Progenitor cell of endocrine pancreas (in vitro differentiated cells): ENCODE data around the gene TYMP. TPM values are rescaled to one million over a fixed set of nuclear protein-coding genes. Genes with fewer than 3 reads are reported as not detected.
A peak's percentile ranks its signal among the peaks of the same experiment; 100 is the strongest.

ENCODE experiments used
- DNase-seq: peaks from one replicate; pipeline ENCODE4 v3.0.0; 2021; ENCODE audit warnings: low spot score; ENCODE audit not compliant: unreplicated experiment
- H3K27ac Mint-ChIP-seq: 2 replicates; pipeline ENCODE4 v1.8.0; 2021; ENCODE audit warnings: mild to moderate bottlenecking, moderate library complexity, mixed read lengths
- H3K27me3 Mint-ChIP-seq: 2 replicates; pipeline ENCODE4 v1.8.0; 2021; ENCODE audit warnings: mixed read lengths
- H3K36me3 Mint-ChIP-seq: 2 replicates; pipeline ENCODE4 v1.8.0; 2022; ENCODE audit warnings: mixed read lengths; ENCODE audit not compliant: insufficient read depth
- H3K4me1 Mint-ChIP-seq: 2 replicates; pipeline ENCODE4 v1.8.0; 2021; ENCODE audit warnings: low read depth, mixed read lengths
- H3K4me3 Mint-ChIP-seq: 2 replicates; pipeline ENCODE4 v1.8.0; 2021; ENCODE audit warnings: low read depth, mild to moderate bottlenecking, moderate library complexity, mixed read lengths
- H3K9me3 Mint-ChIP-seq: 2 replicates; pipeline ENCODE4 v1.8.0; 2021; ENCODE audit warnings: low read depth, mixed read lengths
- total RNA-seq: library from RNA; stranded (reverse); gene quantifications from 2 replicates; pipeline ENCODE4 v1.2.1, GENCODE V29; 2021
- TF ChIP-seq, protein P1 (sequence below): fragments of 200-600 bp; sonication (generic); IDR thresholded peaks from one replicate; pipeline ENCODE4 v1.5.0; 2021; ENCODE audit warnings: antibody characterized with exemption, mild to moderate bottlenecking; ENCODE audit not compliant: unreplicated experiment

The TYMP gene
- total RNA-seq, 1 donor from 2014 or later = 1.6 TPM

DNA sequence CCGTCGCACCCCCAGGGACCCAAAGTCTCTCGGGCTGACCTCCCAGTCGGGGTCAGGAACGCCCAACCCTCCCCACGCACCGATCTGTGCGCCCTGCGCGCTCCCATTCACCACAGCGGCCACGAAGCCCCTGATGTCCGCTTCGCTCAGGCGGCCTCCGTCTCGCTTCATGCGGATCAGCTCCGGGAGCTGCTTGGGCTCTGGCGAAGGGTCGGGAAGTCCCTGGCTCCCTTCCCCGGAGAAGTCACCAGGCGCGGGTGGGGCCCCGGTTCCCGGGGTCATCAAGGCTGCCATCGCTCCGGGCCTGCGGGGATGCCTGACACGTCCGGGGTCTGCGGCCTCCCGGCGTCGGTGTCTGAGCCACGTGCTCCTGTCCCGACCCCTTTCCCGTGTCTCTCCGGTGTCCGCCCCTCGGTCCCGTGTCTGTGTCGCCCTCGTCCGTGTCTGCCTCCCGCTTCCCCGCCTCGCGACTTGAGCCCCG lies 356 bp downstream of the TYMP start:
- H3K4me3 Mint-ChIP-seq = no peak overlapping the region
- H3K4me1 Mint-ChIP-seq = peaks cover 19% of the 10 kb centered on the region
- TF ChIP-seq, protein P1, sequence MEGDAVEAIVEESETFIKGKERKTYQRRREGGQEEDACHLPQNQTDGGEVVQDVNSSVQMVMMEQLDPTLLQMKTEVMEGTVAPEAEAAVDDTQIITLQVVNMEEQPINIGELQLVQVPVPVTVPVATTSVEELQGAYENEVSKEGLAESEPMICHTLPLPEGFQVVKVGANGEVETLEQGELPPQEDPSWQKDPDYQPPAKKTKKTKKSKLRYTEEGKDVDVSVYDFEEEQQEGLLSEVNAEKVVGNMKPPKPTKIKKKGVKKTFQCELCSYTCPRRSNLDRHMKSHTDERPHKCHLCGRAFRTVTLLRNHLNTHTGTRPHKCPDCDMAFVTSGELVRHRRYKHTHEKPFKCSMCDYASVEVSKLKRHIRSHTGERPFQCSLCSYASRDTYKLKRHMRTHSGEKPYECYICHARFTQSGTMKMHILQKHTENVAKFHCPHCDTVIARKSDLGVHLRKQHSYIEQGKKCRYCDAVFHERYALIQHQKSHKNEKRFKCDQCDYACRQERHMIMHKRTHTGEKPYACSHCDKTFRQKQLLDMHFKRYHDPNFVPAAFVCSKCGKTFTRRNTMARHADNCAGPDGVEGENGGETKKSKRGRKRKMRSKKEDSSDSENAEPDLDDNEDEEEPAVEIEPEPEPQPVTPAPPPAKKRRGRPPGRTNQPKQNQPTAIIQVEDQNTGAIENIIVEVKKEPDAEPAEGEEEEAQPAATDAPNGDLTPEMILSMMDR = no peak
- H3K27ac Mint-ChIP-seq = no peak overlapping the region
- DNase-seq = no peak
- H3K36me3 Mint-ChIP-seq = peaks cover 3% of the 10 kb centered on the region
- H3K9me3 Mint-ChIP-seq = no peaks in the 10 kb centered on the region
- peaks cover 36% of the 10 kb centered on the region for H3K27me3 Mint-ChIP-seq

DNA sequence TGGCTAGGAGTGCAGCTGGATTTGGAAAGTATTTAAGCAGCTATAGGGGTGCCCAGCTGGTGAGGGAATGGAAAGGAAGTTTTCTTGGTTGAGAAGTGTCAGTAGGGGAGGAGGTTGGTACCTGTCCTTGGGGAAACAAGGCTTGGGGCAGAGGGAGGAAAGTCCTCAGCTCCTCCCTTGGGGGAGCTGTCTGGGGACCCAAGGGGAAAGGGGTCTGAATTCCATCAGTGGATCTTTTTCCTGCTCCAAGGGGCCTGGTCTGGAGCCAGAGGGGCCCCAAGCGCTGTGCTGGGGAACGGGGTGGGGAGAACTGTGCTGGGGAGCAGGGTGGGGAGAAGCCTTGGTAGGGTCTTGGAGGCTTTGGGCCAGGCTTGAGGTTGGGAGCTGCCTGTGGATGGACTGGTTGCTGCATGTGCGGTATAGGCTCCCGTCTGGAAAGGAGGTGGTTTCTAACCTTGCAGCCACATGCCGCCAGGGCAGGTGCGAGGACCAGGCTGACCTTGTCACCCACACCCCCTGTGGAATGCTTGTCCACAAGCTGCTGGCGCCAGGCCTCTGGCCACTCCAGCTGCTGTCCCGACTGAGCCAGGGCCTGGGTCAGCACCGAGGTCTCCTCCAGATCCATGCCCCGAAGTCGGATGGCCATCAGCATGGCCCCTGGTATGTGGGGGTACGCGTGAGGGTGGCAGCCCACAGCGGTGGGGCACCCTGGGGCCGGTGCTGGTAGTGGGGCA lies 963 bp downstream of the TYMP start:
- Mint-ChIP-seq H3K27me3 (peaks cover 31% of the 10 kb centered on the region), H3K27ac (no peak overlapping the region), H3K4me3 (no peak overlapping the region), H3K9me3 (no peaks in the 10 kb centered on the region), H3K36me3 (peaks cover 4% of the 10 kb centered on the region), H3K4me1 (peaks cover 19% of the 10 kb centered on the region)
- DNase-seq = no peak
- TF ChIP-seq, protein P1 = no peak

GRCh38 chr22:50527921-50528681 lies 1.7 kb downstream of the TYMP start:
- no peaks in the 10 kb centered on the region for H3K9me3 Mint-ChIP-seq
- peaks cover 25% of the 10 kb centered on the region for H3K27me3 Mint-ChIP-seq
- peaks cover 15% of the 10 kb centered on the region for H3K4me1 Mint-ChIP-seq
- peak overlapping the region; percentile 52 for H3K27ac Mint-ChIP-seq
- H3K36me3 Mint-ChIP-seq = peaks cover 4% of the 10 kb centered on the region
- DNase-seq = no peak
- H3K4me3 Mint-ChIP-seq = peak overlapping the region; percentile 61
- TF ChIP-seq, protein P1 = no peak

DNA sequence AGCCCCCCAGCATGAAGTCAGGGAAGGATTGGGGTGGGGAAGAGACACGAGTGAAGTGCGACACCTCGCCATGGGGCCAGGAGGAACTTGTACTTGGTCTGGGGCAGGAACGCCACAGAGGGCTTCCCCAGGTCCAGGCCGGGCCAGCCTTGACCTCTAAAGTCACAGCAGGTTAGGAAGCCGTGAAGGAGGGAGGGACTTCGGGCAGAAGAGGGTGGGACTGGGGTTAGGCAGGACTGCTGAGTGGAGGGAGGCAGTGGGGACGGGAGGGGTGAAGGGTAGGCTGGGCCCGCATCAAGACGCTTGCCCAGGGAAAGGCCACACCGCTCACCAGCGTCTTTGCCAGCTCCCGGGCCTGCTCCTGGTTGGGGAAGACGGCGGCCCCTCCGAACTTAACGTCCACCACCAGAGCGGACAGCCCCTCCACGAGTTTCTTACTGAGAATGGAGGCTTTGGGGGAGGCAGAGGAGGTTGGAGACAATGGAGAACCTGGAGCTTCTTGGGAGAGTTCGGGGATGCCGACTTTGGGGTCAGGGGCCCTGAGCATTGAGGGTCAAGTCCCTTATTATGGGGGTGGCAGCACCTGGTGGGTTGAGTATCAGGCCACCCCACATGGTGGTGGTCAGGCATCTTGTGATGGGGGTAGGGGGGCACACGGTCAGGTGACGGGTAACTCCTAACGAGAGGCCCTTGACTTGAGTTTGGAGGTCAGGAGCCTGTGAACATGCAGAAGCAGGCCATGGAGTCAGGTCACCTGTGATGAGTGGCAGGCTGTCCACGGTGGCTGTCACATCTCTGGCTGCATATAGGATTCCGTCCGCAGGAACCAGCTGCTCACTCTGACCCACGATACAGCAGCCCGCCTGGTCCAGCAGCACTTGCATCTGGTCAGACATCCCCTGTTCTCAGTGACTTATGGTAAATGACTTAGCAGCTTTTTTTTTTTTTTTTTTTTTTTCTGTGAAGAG lies 2.7 kb downstream of the TYMP start:
- H3K27ac Mint-ChIP-seq = peak overlapping the region; percentile 33

More for the DNA sequence above, 2.7 kb downstream of the TYMP start:
- peak overlapping the region; percentile 61 for H3K4me3 Mint-ChIP-seq
- peaks cover 18% of the 10 kb centered on the region for H3K27me3 Mint-ChIP-seq
- no peak for DNase-seq
- H3K9me3 Mint-ChIP-seq = no peaks in the 10 kb centered on the region
- TF ChIP-seq, protein P1 = no peak
- peaks cover 11% of the 10 kb centered on the region for H3K4me1 Mint-ChIP-seq
- H3K36me3 Mint-ChIP-seq = peaks cover 4% of the 10 kb centered on the region
